Stimulated activated CD4-positive, alpha-beta T cell treated with anti-CD3 and anti-CD28 coated beads, Interleukin-2, amount 100 ng/mL, for 24 hours (primary cell): ENCODE measurements around the gene LMF1.

Experiments used
- DNase-seq, 2 donors: peaks; one replicate each; pipeline ENCODE4 v3.0.0-alpha.2; 2020

Gene LMF1

GRCh38 chr16:947255-947921, 23.4 kb downstream of the LMF1 start:
- DNase-seq: no peak

- DNase-seq: no peak
These were observed 24.8 kb downstream of the LMF1 start for GRCh38 chr16:946048-946395.

GRCh38 chr16:945271-946047, 25.3 kb downstream of the LMF1 start:
- DNase-seq: no peak

GRCh38 chr16:943971-944370, 26.8 kb downstream of the LMF1 start:
- DNase-seq: no peak

- DNase-seq: no peak
These were observed 28.2 kb downstream of the LMF1 start for GRCh38 chr16:942436-943060.

- no peak for DNase-seq
These were observed 30.8 kb downstream of the LMF1 start for GRCh38 chr16:939941-940340.

- no peak for DNase-seq
These were observed 31.5 kb downstream of the LMF1 start for GRCh38 chr16:939311-939710.

- DNase-seq: no peak
These were observed 32.0 kb downstream of the LMF1 start for GRCh38 chr16:938752-939151.

GRCh38 chr16:938136-938535, 32.6 kb downstream of the LMF1 start:
- no peak for DNase-seq

- DNase-seq: no peak
These were observed 33.1 kb downstream of the LMF1 start for GRCh38 chr16:937723-938122.

- DNase-seq: no peak
These were observed 33.5 kb downstream of the LMF1 start for GRCh38 chr16:937311-937710.

- no peak for DNase-seq
These were observed 35.1 kb downstream of the LMF1 start for GRCh38 chr16:935684-936083.

GRCh38 chr16:934178-934577, 36.6 kb downstream of the LMF1 start:
- DNase-seq: no peak

- DNase-seq: no peak
These were observed 37.2 kb downstream of the LMF1 start for GRCh38 chr16:933581-933980.

- no peak for DNase-seq
These were observed 37.9 kb downstream of the LMF1 start for GRCh38 chr16:932831-933330.

GRCh38 chr16:931626-932500, 38.9 kb downstream of the LMF1 start:
- no peak for DNase-seq

- DNase-seq: no peak
These were observed 39.6 kb downstream of the LMF1 start for GRCh38 chr16:931171-931570.

GRCh38 chr16:930511-930910, 40.3 kb downstream of the LMF1 start:
- DNase-seq: no peak

GRCh38 chr16:930076-930475, 40.7 kb downstream of the LMF1 start:
- no peak for DNase-seq

- no peak for DNase-seq
These were observed 41.3 kb downstream of the LMF1 start for GRCh38 chr16:929227-930073.

GRCh38 chr16:928526-928925, 42.3 kb downstream of the LMF1 start:
- DNase-seq: no peak

GRCh38 chr16:927931-928330, 42.9 kb downstream of the LMF1 start:
- DNase-seq: no peak
